HT1080 (cell line): ENCODE measurements around the gene FLNC. TPM values are rescaled to one million over a fixed set of nuclear protein-coding genes. Genes with fewer than 3 reads are reported as not detected.

Source experiments
- DNase-seq: peaks from one replicate; pipeline ENCODE4 v3.0.0-alpha.2; 2015; ENCODE audit warnings: low read depth
- total RNA-seq: library from RNA; depleted of rRNA; stranded (reverse); fragments of >200 nt; shearing (Covaris generic); gene quantifications from 2 replicates; pipeline ENCODE4 v1.2.3, GENCODE V29; 2014

The FLNC gene
- total RNA-seq, 1 experiment from 2014 or later: 38.2 TPM

- no peak for DNase-seq
Observed at GRCh38 chr7:128843938-128844621, 13.9 kb downstream of the FLNC start.

- DNase-seq: no peak
Observed at GRCh38 chr7:128844777-128845311, 14.6 kb downstream of the FLNC start.

- no peak for DNase-seq
Observed at GRCh38 chr7:128845475-128845874, 15.3 kb downstream of the FLNC start.

- DNase-seq: no peak
Observed at GRCh38 chr7:128845987-128846386, 15.8 kb downstream of the FLNC start.

- no peak for DNase-seq
Observed at GRCh38 chr7:128846781-128847444, 16.7 kb downstream of the FLNC start.

GRCh38 chr7:128847721-128848211 is 17.6 kb downstream of the FLNC start:
- no peak for DNase-seq

GRCh38 chr7:128848289-128849155 is 18.3 kb downstream of the FLNC start:
- no peak for DNase-seq

GRCh38 chr7:128849156-128849515 is 18.9 kb downstream of the FLNC start:
- DNase-seq: no peak

- DNase-seq: no peak
Observed at GRCh38 chr7:128849804-128850490, 19.7 kb downstream of the FLNC start.

GRCh38 chr7:128852537-128853254 is 22.5 kb downstream of the FLNC start:
- no peak for DNase-seq

GRCh38 chr7:128853799-128854198 is 23.6 kb downstream of the FLNC start:
- DNase-seq: no peak

GRCh38 chr7:128854396-128854795 is 24.2 kb downstream of the FLNC start:
- no peak for DNase-seq

- no peak for DNase-seq
Observed at GRCh38 chr7:128855559-128855958, 25.4 kb downstream of the FLNC start.

- no peak for DNase-seq
Observed at GRCh38 chr7:128856001-128856718, 26.0 kb downstream of the FLNC start.

GRCh38 chr7:128858380-128859231 is 28.4 kb downstream of the FLNC start:
- no peak for DNase-seq

GRCh38 chr7:128859232-128860157 is 29.3 kb downstream of the FLNC start:
- no peak for DNase-seq

GRCh38 chr7:128860158-128861073 is 30.2 kb downstream of the FLNC start:
- peak; percentile 20 for DNase-seq
